GM21529 (cell line): ENCODE measurements around the gene RDM1.

ENCODE experiments used
- ATAC-seq: cut with Tn5 transposase; IDR thresholded peaks from one replicate; pipeline ENCODE4 v1.9.1; 2021; ENCODE audit not compliant: unreplicated experiment

Gene RDM1

GRCh38 chr17:35875072-35875799 lies 55.3 kb downstream of the RDM1 start:
- ATAC-seq = no peak

GRCh38 chr17:35872196-35872980 lies 58.2 kb downstream of the RDM1 start:
- no peak for ATAC-seq

- no peak for ATAC-seq
Measured at GRCh38 chr17:35870906-35871819, 59.4 kb downstream of the RDM1 start.

GRCh38 chr17:35868737-35869136 lies 61.8 kb downstream of the RDM1 start, which contains the start of gene HEATR9:
Gene HEATR9 (minus strand): TSS chr17:35868891. CDS start chr17:35868742, 149 bp downstream.
- no peak for ATAC-seq
